ENCODE data around the gene CCDC47. TPM values are rescaled to one million over a fixed set of nuclear protein-coding genes. Genes with fewer than 3 reads are reported as not detected.

The CCDC47 gene
- total RNA-seq, 1 experiment from 2014 or later = 79.4 TPM

GRCh38 chr17:63792055-63792729, 18.8 kb upstream of the CCDC47 start:
- H2AK5ac ChIP-seq (ENCODE audit: insufficient read length, low read length) = no peak overlapping the region
- Mint-ChIP-seq H3K27ac (no peak overlapping the region), H3K27me3 (ENCODE audit: low read depth) (no peaks in the 10 kb centered on the region), H3K36me3 (ENCODE audit: insufficient read depth in 1 of 3, low read depth in 3 of 3) (peaks cover 36 to 89% (median 71%) of the 10 kb centered on the region in 3 experiments; a peak in 6 of 7 replicates), H3K9me3 (no peaks in the 10 kb centered on the region), H3K4me1 (no peaks in the 10 kb centered on the region), H3K4me3 (no peak overlapping the region)
- H3K9ac ChIP-seq (ENCODE audit: extremely low read depth, insufficient read length, low read length) = no peak overlapping the region
- no peaks in the 10 kb centered on the region for H4K20me1 ChIP-seq (ENCODE audit: control insufficient read depth, insufficient read depth, insufficient read length)
- WGBS (ENCODE audit: extremely low coverage, insufficient read length, low lambda C conversion rate) = no CpG with 5 or more reads among the region's 3 CpGs
- DNase-seq = no peak
- H3K4me2 ChIP-seq (ENCODE audit: insufficient read depth, insufficient read length, low read length) = no peak overlapping the region
- no peak overlapping the region for H2BK12ac ChIP-seq (ENCODE audit: insufficient read length, low read depth, low read length)
- no peak overlapping the region for H2BK15ac ChIP-seq (ENCODE audit: low read depth, low read length)
- no peak overlapping the region for H3K14ac ChIP-seq (ENCODE audit: insufficient read depth, low read length)
- no peaks in the 10 kb centered on the region for H3K27me3 ChIP-seq (ENCODE audit: insufficient read depth, low read length)
- no peak overlapping the region for H2BK120ac ChIP-seq (ENCODE audit: low read depth, low read length, poor library complexity, severe bottlenecking)
- no peaks in the 10 kb centered on the region for H3K9me3 ChIP-seq (ENCODE audit: control insufficient read depth, low read depth, low read length)
- no peak overlapping the region for H4K8ac ChIP-seq (replicated peaks; ENCODE audit: insufficient read length, low read depth, low read length)
- H2AFZ ChIP-seq (ENCODE audit: low read length) = no peak overlapping the region
- no peaks in the 10 kb centered on the region for H3K23me2 ChIP-seq (ENCODE audit: insufficient read length, low read depth, low read length, poor library complexity, severe bottlenecking)
- H4K5ac ChIP-seq (ENCODE audit: insufficient read length, low read depth, low read length) = no peak overlapping the region
- H3T11ph ChIP-seq (ENCODE audit: low read length) = no peak overlapping the region
- H2BK20ac ChIP-seq (ENCODE audit: low read depth, low read length, poor library complexity, severe bottlenecking) = no peak overlapping the region
- no peak overlapping the region for H3K56ac ChIP-seq (ENCODE audit: insufficient read length, low read depth, low read length)
- H3K23ac ChIP-seq (ENCODE audit: insufficient read length, low read depth, low read length) = no peak overlapping the region
- no peak overlapping the region for H3K18ac ChIP-seq (ENCODE audit: insufficient read length, low read depth, low read length)
- H4K91ac ChIP-seq (ENCODE audit: insufficient read length, low read depth, low read length) = no peak overlapping the region
- no peak overlapping the region for H3K27ac ChIP-seq (ENCODE audit: insufficient read length, low read depth, low read length)
- no peaks in the 10 kb centered on the region for H3K4me1 ChIP-seq (ENCODE audit: insufficient read depth, low read length)
- peaks cover 13% of the 10 kb centered on the region for H3K79me1 ChIP-seq (ENCODE audit: insufficient read depth, low read depth, low read length, poor library complexity, severe bottlenecking)
- no peaks in the 10 kb centered on the region; the same call in 1 of the 2 replicates for H3K79me2 ChIP-seq (ENCODE audit: insufficient read depth, low read length)
- no peak overlapping the region for H2BK5ac ChIP-seq (ENCODE audit: insufficient read length, low read length)
- no peak for TF ChIP-seq CTCF (conservative IDR thresholded peaks at IDR 0.05)
- H3K4ac ChIP-seq (ENCODE audit: low read depth, low read length) = no peak overlapping the region
